ENCODE results near the gene RPL37.

RPL37 gene

GRCh38 chr5:40775846-40776657, 59.0 kb downstream of the RPL37 start:
- ChIA-PET POLR2A (no interaction called here), CTCF (interaction anchor here (1.0 kb wide), 1 partner anchor 53 kb away, joined by 5 read pairs; no protein-coding TSS in a partner anchor)
- H3K36me3 ChIP-seq (ENCODE audit: control insufficient read depth in 2 of 2, insufficient read depth in 1 of 2, low read length in 2 of 2), result peaks cover 36 to 39% of the 10 kb centered on the region in 2 experiments

More at GRCh38 chr5:40775846-40776657, 59.0 kb downstream of the RPL37 start:
- Histone ChIP-seq H3K9me3 (ENCODE audit: control insufficient read depth, insufficient read depth, low read depth, low read length) (no peaks in the 10 kb centered on the region), H3K4me3 (ENCODE audit: low read depth, low read length) (no peak overlapping the region), H3K4me1 (ENCODE audit: control insufficient read depth, insufficient read depth, low read length) (peaks cover 16% of the 10 kb centered on the region), H3K27ac (ENCODE audit: extremely low read depth, low read depth, low read length) (peak overlapping the region; percentile 40; the same call in 1 of the 2 replicates)
- TF ChIP-seq ZNF645 (tag by site-specific recombination; IDR thresholded peaks at IDR 0.05) (no peak), ZNF600 (tag by site-specific recombination; IDR thresholded peaks at IDR 0.05) (no peak), ZNF335 (tag by site-specific recombination; conservative IDR thresholded peaks at IDR 0.05) (peak; percentile 74), OSR2 (tag by site-specific recombination; IDR thresholded peaks at IDR 0.05) (0 out of 2 replicates have a peak, but pooled peaks have one; percentile 8), PRDM6 (tag by site-specific recombination; IDR thresholded peaks at IDR 0.05) (peak; percentile 34; the same call in 1 of the 2 replicates)

All from HEK293 (cell line).